GM19035 (cell line): ENCODE results near the gene UQCRC1.
"Not testable (repeated sequence)": the region's sequence is repeated elsewhere in the genome, so short reads cannot be mapped to it uniquely, and the experiment has no call there.

Experiments used
- ATAC-seq: cut with Tn5 transposase; IDR thresholded peaks from one replicate; pipeline ENCODE4 v1.9.1; 2021; ENCODE audit not compliant: unreplicated experiment

UQCRC1 gene

DNA sequence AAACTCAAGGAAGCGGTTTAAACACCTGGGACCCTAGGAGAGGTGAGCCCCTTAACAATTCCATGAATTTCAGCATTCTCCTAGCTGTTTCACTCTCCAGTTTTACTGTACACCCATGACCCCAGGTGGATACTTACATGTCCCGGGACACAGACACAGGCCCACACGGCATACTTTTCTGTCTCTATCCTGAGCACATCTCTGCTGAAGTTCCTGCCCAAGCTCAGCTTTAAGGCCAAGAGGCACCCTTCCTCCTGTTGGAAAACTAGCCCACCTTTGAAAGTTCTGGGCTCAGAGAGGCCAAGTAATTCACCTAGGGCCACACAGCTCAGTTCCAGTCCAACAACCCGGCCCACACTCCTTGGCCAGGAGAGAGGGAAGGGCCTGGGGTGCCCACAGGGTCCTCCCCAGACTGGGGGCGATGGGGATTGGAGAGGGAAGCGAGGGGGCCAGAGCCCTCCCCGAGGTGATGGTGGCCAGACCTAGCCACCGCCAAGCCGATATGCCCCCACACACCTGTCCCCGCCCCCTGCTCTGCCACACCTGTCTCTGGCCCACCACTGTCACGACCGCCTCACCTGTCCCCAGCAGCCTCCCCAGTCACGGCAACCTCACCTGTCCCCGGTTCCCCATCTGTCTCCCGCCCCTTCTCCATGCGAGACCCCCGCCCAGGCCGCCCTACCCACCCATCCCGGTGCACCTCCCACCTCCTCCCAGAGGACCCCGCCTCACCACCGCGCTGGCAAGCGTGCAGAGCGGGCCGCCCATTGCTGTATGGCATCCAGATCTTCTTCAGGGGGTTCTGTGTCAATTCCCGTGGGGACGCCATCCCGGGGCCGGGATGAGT lies 53.3 kb downstream of the UQCRC1 start:
- no peak for ATAC-seq

DNA sequence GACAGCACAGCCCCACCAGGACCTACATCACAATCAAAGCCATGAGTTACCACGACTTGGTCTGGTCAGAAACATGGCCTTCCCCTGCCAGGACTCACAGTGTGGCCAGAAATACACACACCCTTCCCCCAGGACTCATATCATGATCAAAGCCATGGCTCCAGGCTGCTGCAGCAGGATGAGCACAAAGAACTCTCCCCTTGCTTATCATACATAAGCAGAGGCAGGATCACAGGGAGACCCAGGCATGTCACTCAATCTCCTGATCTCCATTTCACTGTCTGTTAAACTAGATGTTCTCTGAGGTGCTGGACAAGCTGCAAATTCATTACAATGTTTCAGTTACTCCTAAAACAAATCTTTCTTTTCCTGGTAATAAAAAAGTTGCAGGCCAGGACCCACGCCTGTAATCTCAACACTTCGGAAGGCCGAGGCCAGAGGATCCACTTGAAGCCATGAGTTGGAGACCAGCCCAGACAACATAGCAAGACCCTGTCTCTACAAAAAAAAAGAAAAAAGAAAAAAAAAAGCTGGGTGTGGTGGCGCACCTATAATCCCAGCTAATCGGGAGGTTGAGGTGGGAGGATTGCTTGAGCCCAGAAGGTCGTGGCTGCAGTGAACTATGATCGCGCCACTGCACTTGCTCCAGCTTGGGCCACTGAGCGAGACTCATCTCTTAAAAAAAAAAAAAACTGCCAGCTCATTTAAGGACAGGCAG lies 54.1 kb downstream of the UQCRC1 start:
- no peak for ATAC-seq

DNA sequence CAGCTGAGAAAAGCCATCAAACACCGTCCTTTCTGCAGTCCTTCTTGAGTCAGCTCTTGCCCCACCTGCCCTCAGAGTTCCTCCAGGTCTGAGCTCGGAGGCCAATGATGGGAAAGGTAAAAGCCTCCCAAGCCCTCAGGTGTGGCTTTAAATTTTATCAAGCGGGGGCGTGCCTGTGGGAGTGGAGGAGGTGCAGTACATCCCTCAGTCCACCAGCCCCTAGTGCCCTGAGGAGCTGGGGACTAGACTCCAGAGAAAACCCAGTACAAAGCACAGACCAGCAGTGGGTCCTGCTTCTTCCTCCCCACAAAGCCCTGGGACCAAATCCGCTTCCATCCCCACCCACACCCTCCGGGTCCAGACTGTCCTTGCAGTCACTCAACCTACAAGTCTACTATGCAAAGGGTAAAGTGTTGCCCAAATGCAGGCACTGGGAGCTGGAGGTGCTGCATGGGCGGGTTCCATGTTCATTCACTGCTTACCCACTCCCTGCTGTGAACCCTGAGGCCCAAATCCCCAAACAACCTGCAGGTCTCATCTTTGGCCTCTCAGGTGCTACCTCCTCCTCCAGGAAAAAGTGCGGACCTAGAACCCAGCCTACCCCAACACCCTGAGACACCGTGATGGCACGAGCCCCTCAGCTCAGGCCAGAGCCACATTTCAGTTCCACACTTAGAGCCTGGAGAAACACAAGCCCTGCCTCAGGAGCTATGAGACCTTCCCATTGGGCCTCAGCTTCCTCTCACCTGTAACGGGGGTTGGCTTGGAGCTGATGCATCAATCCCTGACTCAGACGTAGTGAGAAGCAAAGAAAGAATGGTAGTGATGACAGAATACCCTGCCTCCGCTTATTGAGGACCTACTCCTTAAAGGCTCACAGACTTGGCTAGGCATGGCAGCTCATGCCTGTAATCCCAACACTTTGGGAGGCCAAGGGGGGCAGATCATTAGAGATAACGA lies 55.3 kb downstream of the UQCRC1 start:
- ATAC-seq = no peak

DNA sequence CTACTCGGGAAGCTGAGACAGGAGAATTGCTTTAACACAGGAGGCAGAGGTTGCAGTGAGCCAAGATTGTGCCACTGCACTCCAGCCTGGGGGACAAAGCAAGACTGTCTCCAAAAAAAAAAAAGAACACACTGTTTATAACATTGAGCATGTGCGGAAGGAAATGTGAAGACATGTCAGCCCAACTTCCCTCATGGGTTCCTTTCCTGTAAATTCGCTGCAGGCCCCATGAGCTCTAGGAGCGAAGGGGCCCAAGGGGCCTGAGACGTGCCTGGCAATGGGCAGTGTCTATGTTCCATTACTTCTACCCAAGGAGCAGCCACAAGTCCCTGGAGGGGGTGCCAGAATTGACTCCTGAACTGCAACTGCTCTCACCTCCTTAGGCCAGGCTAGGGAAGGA lies 56.1 kb downstream of the UQCRC1 start:
- ATAC-seq = no peak

DNA sequence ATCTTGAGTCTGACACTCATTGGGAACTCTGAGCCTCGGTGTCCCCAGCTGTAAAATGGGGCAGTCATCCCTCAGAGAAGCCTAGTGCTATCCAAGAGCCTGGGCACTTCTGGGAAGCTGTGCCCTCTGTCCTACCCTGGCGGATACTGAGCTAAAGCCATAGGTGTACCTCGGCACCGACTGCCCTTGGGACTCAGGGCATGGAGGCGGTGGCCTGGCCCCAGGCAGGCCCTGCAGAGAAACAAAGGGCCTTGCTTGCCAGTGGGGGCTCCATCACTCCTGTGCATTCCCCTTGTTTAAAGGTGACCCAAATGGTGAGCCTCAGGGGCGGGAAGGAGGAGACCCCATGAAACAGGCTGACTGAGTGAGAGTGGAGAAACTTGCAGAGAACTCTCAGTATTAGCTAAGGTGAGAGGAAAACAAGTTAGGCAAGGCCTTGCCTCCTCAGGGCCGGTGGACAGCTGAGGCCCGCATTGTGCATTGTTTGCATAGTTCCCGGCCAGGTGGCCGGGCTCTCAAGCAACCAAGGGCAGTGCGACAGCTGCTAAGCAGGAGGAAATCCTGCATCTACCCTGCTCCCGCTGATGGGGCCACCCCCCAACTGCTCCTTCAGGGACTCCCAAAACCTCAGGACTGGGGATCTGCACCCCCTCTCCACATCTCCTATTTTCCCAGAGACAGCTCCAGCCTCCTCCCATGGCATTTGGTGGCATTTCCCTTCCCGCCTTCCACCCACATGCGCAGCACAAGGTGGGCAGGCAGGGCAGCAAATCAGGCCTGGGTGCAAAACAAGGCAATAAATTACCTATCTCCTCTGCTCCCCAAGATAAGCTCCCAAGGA lies 57.1 kb downstream of the UQCRC1 start:
- ATAC-seq = no peak

DNA sequence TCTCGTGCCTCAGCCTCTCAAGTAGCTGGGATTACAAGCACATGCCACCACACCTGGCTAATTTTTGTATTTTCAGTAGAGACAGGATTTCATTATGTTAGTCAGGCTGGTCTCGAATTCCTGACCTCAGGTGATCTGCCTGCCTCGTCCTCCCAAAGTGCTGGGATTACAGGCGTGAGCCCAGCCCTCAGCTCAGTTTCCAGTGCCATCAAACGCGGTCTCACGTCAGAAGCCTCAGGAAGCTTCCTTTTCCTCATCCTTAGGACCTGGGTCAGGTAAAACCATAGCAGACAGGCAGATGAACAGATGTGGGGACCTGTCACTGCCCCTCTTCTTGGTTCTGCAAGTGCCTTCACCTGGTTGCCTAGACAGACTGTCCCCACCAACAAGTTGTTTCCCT lies 57.8 kb downstream of the UQCRC1 start:
- ATAC-seq = not testable (repeated sequence)
